Endothelial cell of umbilical vein (primary cell): ENCODE data around the gene ZMYM1. TPM values are rescaled to one million over a fixed set of nuclear protein-coding genes. Genes with fewer than 3 reads are reported as not detected.
"Not testable (repeated sequence)": the region's sequence is repeated elsewhere in the genome, so short reads cannot be mapped to it uniquely, and the experiment has no call there.

Source experiments
- BruUV-seq: library from RNA; stranded (reverse); fragments of 400-500 nt; replicated peaks from 2 replicates; lab custom pipeline; 2021; lab: Mats Ljungman, UMichigan
- CTCF ChIA-PET: fragments of 300-600, 350-600 bp; sonication (Branson Sonifier 250); formaldehyde crosslinking; loops from one replicate; lab custom pipeline; 2021; ENCODE audit warnings: antibody characterized with exemption, inconsistent platforms; lab: Charles Lee
- POLR2A ChIA-PET: fragments of 300-600, 350-600 bp; sonication (Branson Sonifier 250); formaldehyde crosslinking; loops from one replicate; lab custom pipeline; 2021; ENCODE audit warnings: antibody characterized with exemption, inconsistent platforms; lab: Charles Lee
- DNase-seq: peaks from one replicate; pipeline ENCODE4 v3.0.0-alpha.2; 2011; ENCODE audit warnings: low read depth, low spot score
- FAIRE-seq: peaks from 2 replicates; lab custom pipeline; 2011; peaks lifted over from hg19 to GRCh38; lab: Jason Lieb, UNC
- H2AFZ ChIP-seq: 2 replicates; pipeline ENCODE4 v1.6.0; 2012; ENCODE audit warnings: low read depth, low read length, control low read depth, inconsistent platforms
- H3K27ac ChIP-seq: 2 replicates; pipeline ENCODE4 v1.5.1; 2011; ENCODE audit warnings: low read depth, mild to moderate bottlenecking, control low read depth, low read length, moderate library complexity; ENCODE audit not compliant: insufficient read depth
- H3K27me3 ChIP-seq, 2 experiments: 2 replicates each; pipeline versions ENCODE4 v1.6.0 to v1.6.1; 2011; ENCODE audit warnings: low read length in 2 of 2, mixed read lengths in 1 of 2; ENCODE audit not compliant: control insufficient read depth in 2 of 2, insufficient read depth in 2 of 2
- H3K36me3 ChIP-seq, 2 experiments: 2 replicates in 1 of 2; 3 replicates in 1 of 2; pipeline ENCODE4 v1.5.1; 2011; ENCODE audit warnings: low read length in 2 of 2, mild to moderate bottlenecking in 1 of 2, moderate library complexity in 1 of 2; ENCODE audit not compliant: control insufficient read depth in 2 of 2, insufficient read depth in 2 of 2; ENCODE audit errors: extremely low read depth in 1 of 2
- H3K4me1 ChIP-seq: 3 replicates; pipeline ENCODE4 v1.5.1; 2011; ENCODE audit warnings: mild to moderate bottlenecking, low read length; ENCODE audit not compliant: control insufficient read depth, insufficient read depth; ENCODE audit errors: extremely low read depth
- H3K4me2 ChIP-seq: 2 replicates; pipeline ENCODE4 v1.6.1; 2011; ENCODE audit warnings: low read length, control low read depth, mixed read lengths; ENCODE audit not compliant: insufficient read depth
- H3K4me3 ChIP-seq, 3 experiments: fragments of 200-600 bp in 1 of 3; sonication (generic), shearing (Covaris generic) in 1 of 3; replicated peaks in 1 of 3; 2 replicates each; pipeline ENCODE4 v1.5.1; 2011 to 2016; ENCODE audit warnings: control low read depth in 3 of 3, low read length in 3 of 3, mild to moderate bottlenecking in 2 of 3, inconsistent platforms in 1 of 3, low read depth in 1 of 3, moderate library complexity in 1 of 3; ENCODE audit not compliant: insufficient read depth in 1 of 3
- H3K79me2 ChIP-seq: 2 replicates; pipeline ENCODE4 v1.6.0; 2012; ENCODE audit warnings: low read length, inconsistent platforms; ENCODE audit not compliant: control insufficient read depth, insufficient read depth
- H3K9ac ChIP-seq: replicated peaks from 2 replicates; pipeline ENCODE3; 2011; ENCODE audit warnings: low read length, control low read depth; ENCODE audit not compliant: insufficient read depth; ENCODE audit errors: extremely low read depth
- H3K9me1 ChIP-seq: replicated peaks from 3 replicates; pipeline ENCODE4 v1.6.0; 2011; ENCODE audit warnings: mild to moderate bottlenecking, low read length; ENCODE audit not compliant: control insufficient read depth, insufficient read depth; ENCODE audit errors: extremely low read depth
- H3K9me3 ChIP-seq: replicated peaks from 2 replicates; pipeline ENCODE4 v1.5.1; 2012; ENCODE audit warnings: low read length, inconsistent platforms; ENCODE audit not compliant: control insufficient read depth, insufficient read depth
- H4K20me1 ChIP-seq: replicated peaks from 2 replicates; pipeline ENCODE3; 2011; ENCODE audit warnings: mild to moderate bottlenecking, low read length; ENCODE audit not compliant: control insufficient read depth, insufficient read depth; ENCODE audit errors: extremely low read depth
- EZH2 ChIP-seq: IDR thresholded peaks from 2 replicates; pipeline ENCODE4 v1.6.1; 2012; ENCODE audit warnings: borderline replicate concordance, low read depth, mild to moderate bottlenecking, moderate library complexity, low read length, inconsistent platforms; ENCODE audit not compliant: severe bottlenecking
- JUN ChIP-seq: IDR thresholded peaks from 2 replicates; pipeline ENCODE4 v1.6.1; 2011; ENCODE audit warnings: borderline replicate concordance, low read depth; ENCODE audit not compliant: insufficient read length, insufficient read depth
- MYC ChIP-seq: IDR thresholded peaks from one replicate; pipeline ENCODE4 v1.6.1; 2011; ENCODE audit warnings: mild to moderate bottlenecking, low read depth, low read length
- POLR2A ChIP-seq: IDR thresholded peaks from 2 replicates; pipeline ENCODE4 v1.6.1; 2012; ENCODE audit warnings: low read depth, mild to moderate bottlenecking, control low read depth, low read length
- POLR2AphosphoS5 ChIP-seq: IDR thresholded peaks from 2 replicates; pipeline ENCODE4 v1.6.1; 2012; ENCODE audit warnings: low read depth, mild to moderate bottlenecking, control low read depth, low read length, moderate library complexity; ENCODE audit not compliant: insufficient read depth
- dilution Hi-C: fragments of 300-500 bp; cut with MboI; formaldehyde crosslinking; loops from one replicate; pipeline ENCODE4 v1.15.0; 2019; ENCODE audit warnings: low sequenced_read_pairs; ENCODE audit not compliant: extremely low pct_ligation_motif_present
- intact Hi-C: fragments of 100-400 bp; cut with micrococcal nuclease; formaldehyde crosslinking; loops from one replicate; pipeline ENCODE4 v1.10.0; 2022
- polyA plus RNA-seq, 4 experiments: library from polyadenylated mRNA; depleted of rRNA in 3 of 4; stranded (reverse) in 3 of 4; unstranded in 1 of 4; fragments of >200 nt; gene quantifications; 2 replicates each; pipeline versions ENCODE4 v1.2.1 to v1.2.3, GENCODE V29; 2011 to 2012; ENCODE audit warnings: missing spikeins in 1 of 4
- total RNA-seq: library from RNA; stranded (reverse); gene quantifications from 2 replicates; pipeline ENCODE4 v1.2.3, GENCODE V29; 2021
- TF ChIP-seq, protein P1 (sequence below): IDR thresholded peaks from 2 replicates; pipeline ENCODE4 v1.6.1; 2011; ENCODE audit not compliant: insufficient read depth, insufficient read length

ZMYM1 gene
- total and polyA plus RNA-seq, 2 donors (not counting 3 experiments of a cell fraction or from before 2014, with no cell fraction given), result 5.8 to 21.4 TPM

DNA sequence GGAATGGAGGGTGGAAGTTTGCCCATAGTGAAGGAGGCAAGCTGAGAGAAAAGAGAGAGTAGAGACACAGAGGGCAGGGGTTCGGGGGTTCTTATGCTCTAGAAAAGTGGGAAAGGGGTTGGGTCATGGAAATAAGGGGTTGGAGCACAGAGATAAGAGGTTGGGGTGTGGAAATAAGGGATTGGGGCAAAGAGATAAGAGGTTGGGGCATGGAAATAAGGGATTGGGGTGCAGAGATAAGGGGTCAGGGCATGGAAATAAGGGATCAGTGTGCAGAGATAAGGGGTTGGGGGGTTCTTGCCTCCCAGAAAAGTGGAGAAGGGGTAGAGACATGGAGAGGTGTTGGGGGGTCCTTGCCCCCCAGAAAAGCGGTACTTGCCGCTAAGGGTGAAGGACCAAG is 57.6 kb downstream of the ZMYM1 start:
- Histone ChIP-seq H3K4me3 (no peak overlapping the region), H3K36me3 (no peaks in the 10 kb centered on the region), H3K27ac (no peak overlapping the region), H3K9ac (no peak overlapping the region), H3K4me2 (no peak overlapping the region), H4K20me1 (no peaks in the 10 kb centered on the region), H3K9me3 (no peaks in the 10 kb centered on the region), H3K79me2 (no peaks in the 10 kb centered on the region), H3K27me3 (no peaks in the 10 kb centered on the region), H3K9me1 (no peaks in the 10 kb centered on the region), H3K4me1 (no peaks in the 10 kb centered on the region), H2AFZ (no peak overlapping the region)
- no TSS peak for BruUV-seq
- CTCF ChIA-PET, result no interaction called here
- no peak for DNase-seq
- intact Hi-C loops, result loop anchor here (1.0 kb wide), 1 partner anchor 31 kb away; no protein-coding TSS in a partner anchor
- dilution Hi-C loops, result no loop called here
- TF ChIP-seq, protein P1, sequence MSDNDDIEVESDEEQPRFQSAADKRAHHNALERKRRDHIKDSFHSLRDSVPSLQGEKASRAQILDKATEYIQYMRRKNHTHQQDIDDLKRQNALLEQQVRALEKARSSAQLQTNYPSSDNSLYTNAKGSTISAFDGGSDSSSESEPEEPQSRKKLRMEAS, result no peak
- TF ChIP-seq POLR2A (no peak), POLR2AphosphoS5 (no peak), EZH2 (no peak), JUN (no peak), MYC (no peak)
- POLR2A ChIA-PET, result no interaction called here
- FAIRE-seq, result no peak

- POLR2A ChIA-PET, dilution Hi-C loops, CTCF ChIA-PET: not testable (repeated sequence)
Measured at GRCh38 chr1:35137590-35137989, 58.4 kb downstream of the ZMYM1 start.

DNA sequence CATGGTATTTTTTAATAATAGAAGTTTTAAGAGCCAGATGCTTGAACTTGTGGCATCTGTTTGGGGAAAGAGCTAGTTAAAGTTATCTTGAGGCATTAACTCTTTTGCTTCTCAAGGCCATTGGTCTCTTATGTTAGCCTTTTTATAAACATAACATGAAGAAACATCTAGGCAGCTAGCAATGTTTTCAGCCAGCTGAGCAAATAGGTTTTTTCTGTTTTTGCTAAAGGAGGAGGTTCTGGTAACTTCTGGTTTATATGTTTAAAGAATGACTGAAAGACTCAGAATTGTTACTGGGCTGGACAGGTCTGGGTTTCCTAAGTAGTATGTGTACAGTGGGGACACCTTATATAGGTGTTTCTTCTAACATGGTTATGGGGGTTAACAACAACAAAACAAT is 63.1 kb downstream of the ZMYM1 start:
- H4K20me1 ChIP-seq, BruUV-seq, intact Hi-C loops, H3K4me3 ChIP-seq, FAIRE-seq, DNase-seq, H3K9me3 ChIP-seq, H3K9me1 ChIP-seq, H3K4me2 ChIP-seq, H3K27me3 ChIP-seq, H2AFZ ChIP-seq, H3K4me1 ChIP-seq, H3K79me2 ChIP-seq, POLR2A ChIA-PET, H3K36me3 ChIP-seq, dilution Hi-C loops, H3K9ac ChIP-seq, H3K27ac ChIP-seq: not testable (repeated sequence)
- CTCF ChIA-PET, result interaction anchor here (0.8 to 1.9 kb wide), 2 partner anchors 10 to 16 kb away, joined by 3 to 6 read pairs; no protein-coding TSS in a partner anchor

More at GRCh38 chr1:35137590-35137989, 58.4 kb downstream of the ZMYM1 start:
- not testable (repeated sequence) for DNase-seq, H3K9me1 ChIP-seq, H3K79me2 ChIP-seq, H3K9ac ChIP-seq, FAIRE-seq, H3K4me1 ChIP-seq, BruUV-seq, H3K36me3 ChIP-seq, H3K4me2 ChIP-seq, H3K27me3 ChIP-seq, H3K27ac ChIP-seq, H3K4me3 ChIP-seq, H4K20me1 ChIP-seq, H3K9me3 ChIP-seq, H2AFZ ChIP-seq
- intact Hi-C loops, result loop anchor here (1.0 kb wide), 1 partner anchor 30 kb away; no protein-coding TSS in a partner anchor
